GM23248 (cell line): ENCODE results near the gene HDAC4.

Experiments
- EZH2 ChIP-seq: fragments of 200-600 bp; sonication (generic); IDR thresholded peaks from 2 replicates; pipeline ENCODE4 v1.6.1; 2018; ENCODE audit warnings: antibody characterized with exemption, mild to moderate bottlenecking; ENCODE audit not compliant: insufficient read depth, poor library complexity, severe bottlenecking
- EZH2phosphoT487 ChIP-seq: fragments of 200-600 bp; sonication (generic); IDR thresholded peaks from 2 replicates; pipeline ENCODE4 v1.6.1; 2018; ENCODE audit warnings: antibody characterized with exemption, moderate library complexity, mild to moderate bottlenecking, low read depth; ENCODE audit not compliant: insufficient read depth

- TF ChIP-seq EZH2phosphoT487 (no peak), EZH2 (no peak)
These were observed 176.6 kb downstream of the HDAC4 start for GRCh38 chr2:239224199-239224570.
